Brain microvascular endothelial cell (primary cell): ENCODE data around the gene TTC39A.

Experiments used
- DNase-seq: peaks from one replicate; pipeline ENCODE4 v3.0.0-alpha.2; 2020
- H3K27ac ChIP-seq: fragments of 250-450 bp; sonication (Bioruptor Pico); 2 replicates; pipeline ENCODE4 v1.5.1; 2020; ENCODE audit warnings: mild to moderate bottlenecking, moderate library complexity
- H3K27me3 ChIP-seq: fragments of 250-450 bp; sonication (Bioruptor Pico); replicated peaks from 2 replicates; pipeline ENCODE4 v1.5.1; 2020; ENCODE audit warnings: mild to moderate bottlenecking
- H3K36me3 ChIP-seq: fragments of 250-450 bp; sonication (Bioruptor Pico); replicated peaks from 2 replicates; pipeline ENCODE4 v1.5.1; 2020; ENCODE audit warnings: mild to moderate bottlenecking
- H3K4me3 ChIP-seq: 2 replicates; pipeline ENCODE4 v1.5.1; 2011; ENCODE audit warnings: low read depth, mild to moderate bottlenecking, control low read depth, low read length, moderate library complexity
- CTCF ChIP-seq: IDR thresholded peaks from 2 replicates; pipeline ENCODE4 v1.5.1; 2011; ENCODE audit warnings: low read depth, mild to moderate bottlenecking, moderate library complexity, low read length, control low read depth, inconsistent platforms; ENCODE audit errors: missing control alignments
- in situ Hi-C: cut with HindIII; loops from 2 replicates; pipeline ENCODE4 v1.10.0; 2017; ENCODE audit warnings: low sequenced_read_pairs, low pct_ligation_motif_present

TTC39A gene

DNA sequence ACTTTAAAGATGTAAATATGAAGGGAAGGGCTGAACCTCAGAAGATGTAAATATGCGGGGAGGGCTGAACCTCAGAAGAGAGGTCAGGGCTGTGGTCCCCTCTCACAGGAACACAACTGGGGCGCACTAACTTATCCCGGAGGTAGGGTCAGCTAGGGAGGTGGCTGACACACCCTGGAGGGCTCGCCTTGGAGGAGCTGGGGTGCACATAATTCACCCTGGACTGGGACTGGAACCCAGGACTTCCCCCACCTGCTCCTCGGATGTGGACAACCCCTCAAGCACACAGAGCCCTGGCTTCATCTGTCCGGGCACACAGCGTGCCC lies 13.9 kb upstream of the TTC39A start:
- Histone ChIP-seq H3K36me3 (no peaks in the 10 kb centered on the region), H3K27me3 (peaks cover 14% of the 10 kb centered on the region), H3K4me3 (no peak overlapping the region), H3K27ac (no peak overlapping the region)
- no peak for DNase-seq
- in situ Hi-C loops = no loop called here
- TF ChIP-seq CTCF = no peak

- H3K36me3 ChIP-seq = no peaks in the 10 kb centered on the region
- in situ Hi-C loops = no loop called here
- no peak for DNase-seq
- H3K27ac ChIP-seq = no peak overlapping the region
- TF ChIP-seq CTCF = no peak
- peaks cover 14% of the 10 kb centered on the region for H3K27me3 ChIP-seq
- H3K4me3 ChIP-seq = no peak overlapping the region
Observed at GRCh38 chr1:51343624-51344023, 13.3 kb upstream of the TTC39A start.

DNA sequence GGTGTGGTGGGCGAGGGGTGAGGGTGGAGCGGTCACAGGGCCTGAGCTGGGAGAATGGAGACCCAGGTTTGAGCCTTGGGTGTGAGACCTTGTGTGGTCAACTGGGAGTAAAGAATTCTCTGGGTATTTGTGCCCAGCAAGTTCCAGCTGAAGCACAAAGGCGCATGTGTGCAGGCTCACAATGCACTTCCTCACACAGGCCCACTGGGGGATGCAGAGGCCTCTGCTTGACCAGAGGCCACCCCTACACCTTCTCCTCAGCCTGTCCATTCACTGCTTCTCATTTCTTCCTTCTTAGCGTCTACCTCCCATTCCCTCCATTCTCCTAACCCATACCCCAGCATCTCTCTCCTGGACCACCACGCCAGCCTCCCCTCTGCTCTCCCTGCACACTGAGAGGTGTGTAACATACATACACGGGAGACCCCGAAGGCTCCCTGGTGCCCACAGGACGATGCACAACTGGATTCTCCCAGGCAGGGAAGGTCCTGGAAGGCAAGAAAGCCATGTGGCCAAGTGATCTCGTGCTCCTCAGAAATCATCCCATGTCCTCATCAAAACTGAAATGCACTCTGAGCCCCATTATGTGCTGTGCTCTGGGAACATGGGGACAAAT lies 12.3 kb upstream of the TTC39A start:
- in situ Hi-C loops = no loop called here
- H3K4me3 ChIP-seq = no peak overlapping the region
- peaks cover 14% of the 10 kb centered on the region for H3K27me3 ChIP-seq
- H3K27ac ChIP-seq = no peak overlapping the region
- no peak for TF ChIP-seq CTCF
- DNase-seq = no peak
- H3K36me3 ChIP-seq = no peaks in the 10 kb centered on the region

DNA sequence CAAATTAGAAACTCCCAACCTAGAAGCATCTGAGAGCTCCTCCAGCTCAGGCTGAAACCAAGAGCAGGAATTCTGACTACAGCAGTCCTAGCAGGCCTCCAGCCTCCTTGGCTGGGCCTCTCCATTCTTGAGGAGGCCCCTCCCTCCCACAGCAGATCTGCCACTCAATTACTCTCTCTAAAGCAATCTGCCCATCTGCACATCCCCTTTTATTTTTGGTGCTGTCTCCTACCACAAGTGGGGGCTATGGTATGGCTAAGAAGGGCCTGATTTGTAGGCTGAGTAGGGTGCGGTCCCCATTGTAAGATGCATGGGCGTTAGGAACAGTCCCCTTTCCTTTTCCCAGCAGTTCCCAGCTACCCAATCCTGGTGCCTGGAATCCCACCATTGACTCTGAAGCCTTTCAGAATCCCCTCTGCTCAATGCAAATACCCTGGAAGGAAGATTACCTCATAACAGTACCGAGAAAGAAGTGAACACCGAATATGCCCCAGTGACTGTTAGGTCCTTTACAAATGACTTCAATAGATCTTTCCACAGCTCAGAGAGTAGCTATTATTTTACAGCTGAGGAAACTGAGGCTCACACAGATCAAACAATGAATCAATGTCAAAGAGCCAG lies 11.6 kb upstream of the TTC39A start:
- Histone ChIP-seq H3K27ac (no peak overlapping the region), H3K27me3 (peaks cover 14% of the 10 kb centered on the region), H3K36me3 (no peaks in the 10 kb centered on the region), H3K4me3 (no peak overlapping the region)
- in situ Hi-C loops = no loop called here
- peak; percentile 22 for TF ChIP-seq CTCF
- no peak for DNase-seq

- DNase-seq = no peak
- no peak overlapping the region for H3K27ac ChIP-seq
- TF ChIP-seq CTCF = no peak
- in situ Hi-C loops = no loop called here
- H3K36me3 ChIP-seq = no peaks in the 10 kb centered on the region
- H3K4me3 ChIP-seq = no peak overlapping the region
- peaks cover 14% of the 10 kb centered on the region for H3K27me3 ChIP-seq
Observed at GRCh38 chr1:51340380-51340779, 10.0 kb upstream of the TTC39A start.

- H3K27me3 ChIP-seq = no peaks in the 10 kb centered on the region
- in situ Hi-C loops = no loop called here
- no peak overlapping the region for H3K27ac ChIP-seq
- no peaks in the 10 kb centered on the region for H3K36me3 ChIP-seq
- no peak overlapping the region for H3K4me3 ChIP-seq
- TF ChIP-seq CTCF = no peak
- DNase-seq = no peak
Observed at GRCh38 chr1:51336711-51337110, 6.3 kb upstream of the TTC39A start.
